ENCODE results near the gene NHLRC3.

NHLRC3 gene, protein sequence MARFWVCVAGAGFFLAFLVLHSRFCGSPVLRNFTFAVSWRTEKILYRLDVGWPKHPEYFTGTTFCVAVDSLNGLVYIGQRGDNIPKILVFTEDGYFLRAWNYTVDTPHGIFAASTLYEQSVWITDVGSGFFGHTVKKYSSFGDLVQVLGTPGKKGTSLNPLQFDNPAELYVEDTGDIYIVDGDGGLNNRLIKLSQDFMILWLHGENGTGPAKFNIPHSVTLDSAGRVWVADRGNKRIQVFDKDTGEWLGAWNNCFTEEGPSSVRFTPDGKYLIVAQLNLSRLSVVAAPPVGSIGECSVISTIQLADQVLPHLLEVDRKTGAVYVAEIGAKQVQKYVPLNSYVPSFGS

DNA sequence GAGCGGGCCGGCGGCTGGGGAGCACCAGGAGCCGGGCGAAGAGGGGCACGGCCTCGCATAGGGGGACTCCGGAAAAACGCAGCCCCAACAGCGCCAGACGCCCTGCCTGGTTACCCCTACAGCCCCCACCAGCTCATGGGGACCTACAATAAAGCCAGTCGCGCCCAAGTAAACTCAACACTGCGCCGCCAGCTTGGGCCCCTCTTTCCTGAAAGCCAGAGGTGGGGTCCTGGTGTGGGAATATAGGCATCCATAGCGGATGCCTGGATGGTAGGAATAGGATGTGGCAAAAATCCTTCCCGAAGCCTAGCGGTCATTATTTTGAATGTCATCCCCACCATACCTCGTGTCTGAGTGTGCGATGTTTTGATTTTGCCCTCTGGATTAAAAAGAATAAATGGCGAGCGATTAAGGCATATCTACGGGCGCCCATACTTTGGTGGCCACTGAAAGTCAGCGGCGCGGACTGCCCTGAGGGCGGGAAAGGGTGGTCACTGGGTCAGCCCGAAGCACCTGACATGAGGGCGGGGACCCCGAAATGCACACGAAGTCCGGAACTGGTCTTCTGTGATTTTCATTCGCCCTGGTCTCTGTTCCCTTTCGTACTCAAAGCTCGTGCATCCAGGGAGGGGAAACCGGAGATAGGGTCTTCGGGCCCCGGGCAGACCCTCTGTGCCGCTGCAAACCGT is at the start of gene NHLRC3, which contains the start of gene PROSER1:
Gene NHLRC3 (plus strand): TSS at position 577 of the 689 bp plus-strand sequence. CDS start 184 bp downstream, outside the sequence.
Gene PROSER1 (minus strand): TSS at position 210 of the 689 bp plus-strand sequence. CDS start 847 bp downstream, outside the sequence.
- Histone ChIP-seq H3K27ac (peak within 1 kb of the TSS; percentile 55 to 98 (median 88)), H3K4me3 (peak within 1 kb of the TSS; percentile 53 to 98 (median 92))

DNA sequence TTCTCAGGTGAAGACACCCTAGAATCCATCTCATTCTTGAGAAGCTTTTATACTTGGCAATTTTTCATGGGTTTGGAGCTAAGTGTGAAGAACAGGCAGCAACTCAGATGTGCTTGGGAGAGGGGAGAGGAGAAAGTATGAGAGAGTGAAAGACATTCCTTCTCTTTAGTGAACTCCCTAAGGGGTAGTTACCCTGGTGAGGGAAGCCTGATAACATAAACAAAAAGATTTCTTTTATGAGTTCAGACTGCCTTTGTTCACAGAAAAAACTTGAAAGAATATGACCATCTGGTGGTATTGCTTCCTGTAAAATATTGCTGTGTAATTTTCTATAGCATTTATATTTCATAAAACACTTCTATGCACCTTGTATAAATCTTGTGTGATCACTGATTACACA is 47.6 kb upstream of the NHLRC3 start, which contains the start of gene STOML3:
Gene STOML3 (minus strand): TSS at position 139 of the 400 bp plus-strand sequence. CDS start 110 bp downstream, at position 29.
- H3K4me3 ChIP-seq, result no peak within 1 kb of the TSS
- H3K27ac ChIP-seq, result no peak within 1 kb of the TSS

DNA sequence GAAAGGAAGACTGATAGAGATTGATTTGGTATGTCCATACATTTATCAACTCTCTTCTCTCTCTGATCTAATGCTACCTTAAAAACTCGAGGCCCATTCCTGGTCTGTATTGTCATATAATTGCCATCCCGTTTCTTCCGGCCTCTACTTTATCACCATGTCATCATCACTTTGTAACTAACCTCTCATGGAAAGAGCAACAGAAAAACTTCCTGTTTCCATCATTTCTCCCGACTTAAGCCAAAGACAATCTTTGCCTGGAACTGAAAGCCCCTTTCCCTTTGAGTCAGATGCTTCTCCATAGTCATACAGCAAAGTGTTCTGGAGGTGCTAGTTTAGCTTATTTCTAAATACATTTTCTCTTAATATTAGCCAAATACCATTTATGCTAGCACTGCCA is 44.9 kb upstream of the NHLRC3 start:
- no peak overlapping the region for H3K4me3 ChIP-seq
- H3K27ac ChIP-seq, result no peak overlapping the region

DNA sequence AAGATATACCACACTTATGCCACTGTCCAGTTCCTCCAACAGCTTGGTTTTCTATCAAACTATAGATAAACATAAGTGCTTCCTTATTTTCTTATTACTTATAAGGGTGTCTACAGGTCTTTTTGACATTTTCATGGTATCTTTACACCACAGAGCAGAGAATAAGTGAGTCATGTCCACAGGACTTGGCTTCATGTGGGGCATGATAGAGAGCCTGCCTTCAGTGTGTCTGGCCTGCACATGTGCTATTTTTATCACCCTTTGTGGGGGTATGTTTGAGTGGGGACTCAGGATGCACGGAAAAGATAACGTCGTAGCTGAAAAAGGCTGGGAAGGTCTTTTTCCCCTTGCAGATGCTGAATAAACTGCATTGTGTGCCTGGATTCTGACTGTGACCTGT is 39.5 kb upstream of the NHLRC3 start:
- Histone ChIP-seq H3K27ac (no peak overlapping the region), H3K4me3 (no peak overlapping the region)

DNA sequence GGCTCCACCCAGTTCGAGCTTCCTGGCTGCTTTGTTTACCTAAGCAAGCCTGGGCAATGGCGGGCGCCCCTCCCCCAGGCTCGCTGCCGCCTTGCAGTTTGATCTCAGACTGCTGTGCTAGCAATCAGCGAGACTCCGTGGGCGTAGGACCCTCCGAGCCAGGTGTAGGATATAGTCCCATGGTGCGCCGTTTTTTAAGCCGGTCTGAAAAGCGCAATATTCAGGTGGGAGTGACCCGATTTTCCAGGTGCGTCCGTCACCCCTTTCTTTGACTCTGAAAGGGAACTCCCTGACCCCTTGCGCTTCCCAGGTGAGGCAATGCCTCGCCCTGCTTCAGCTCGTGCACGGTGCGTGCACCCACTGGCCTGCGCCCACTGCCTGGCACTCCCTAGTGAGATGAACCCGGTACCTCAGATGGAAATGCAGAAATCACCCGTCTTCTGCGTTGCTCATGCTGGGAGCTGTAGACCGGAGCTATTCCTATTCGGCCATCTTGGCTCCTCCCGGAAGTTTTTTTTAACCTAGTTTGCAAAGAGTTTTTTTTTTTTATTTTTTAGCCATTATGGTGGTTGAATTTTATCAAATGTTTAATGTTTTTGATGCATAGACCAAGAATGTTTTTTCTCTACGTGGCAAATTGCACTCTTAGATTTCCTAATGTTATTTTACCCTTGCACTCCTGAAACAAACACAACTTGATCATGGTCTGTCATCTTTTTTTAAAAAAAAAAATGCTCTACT is 31.7 kb upstream of the NHLRC3 start:
- H3K27ac ChIP-seq, result peak overlapping the region in 2 of 21 experiments; percentile 35 to 52
- peak overlapping the region in 4 of 7 experiments; percentile 7 to 30 (median 16) for H3K4me3 ChIP-seq

DNA sequence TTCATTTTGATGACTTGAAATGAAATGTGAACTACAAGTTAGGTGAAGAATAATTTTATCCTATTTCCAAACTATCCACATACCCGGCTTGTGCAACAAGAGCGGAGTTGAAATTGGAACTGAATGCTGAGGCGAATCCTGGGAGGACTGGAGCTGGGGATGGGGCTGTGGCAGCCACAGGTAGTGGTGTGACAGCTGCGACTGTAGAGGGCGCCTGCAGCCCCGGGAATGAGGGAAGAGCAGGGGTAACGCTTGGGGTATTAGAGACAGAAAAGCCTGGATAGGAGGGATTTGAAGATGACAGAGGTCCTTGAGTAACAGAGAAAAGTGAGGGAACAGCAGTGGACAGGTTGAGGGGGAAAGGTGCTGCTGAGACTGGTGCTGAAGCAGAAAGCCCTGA is 25.6 kb upstream of the NHLRC3 start:
- Histone ChIP-seq H3K27ac (no peak overlapping the region), H3K4me3 (no peak overlapping the region)

DNA sequence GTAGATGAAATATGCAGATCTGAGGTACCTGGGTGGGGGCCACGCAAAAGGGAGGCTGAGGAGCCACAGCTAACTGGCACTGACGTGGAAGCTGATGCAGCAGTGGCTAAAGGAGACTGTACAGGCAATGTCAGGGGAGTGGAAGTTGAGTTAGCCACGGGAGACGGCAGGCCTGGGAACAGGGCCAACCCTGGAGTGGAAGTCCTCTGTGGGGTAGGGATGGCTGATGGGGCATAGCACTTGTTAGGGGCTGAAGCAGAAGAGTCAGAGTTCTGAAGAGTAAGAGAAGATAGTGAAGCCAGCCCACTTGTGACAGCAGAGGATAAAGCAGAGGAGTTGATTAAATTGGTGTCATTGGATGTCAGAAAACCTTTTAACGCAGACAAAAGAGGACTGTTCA is 24.8 kb upstream of the NHLRC3 start:
- Histone ChIP-seq H3K4me3 (no peak overlapping the region), H3K27ac (no peak overlapping the region)

DNA sequence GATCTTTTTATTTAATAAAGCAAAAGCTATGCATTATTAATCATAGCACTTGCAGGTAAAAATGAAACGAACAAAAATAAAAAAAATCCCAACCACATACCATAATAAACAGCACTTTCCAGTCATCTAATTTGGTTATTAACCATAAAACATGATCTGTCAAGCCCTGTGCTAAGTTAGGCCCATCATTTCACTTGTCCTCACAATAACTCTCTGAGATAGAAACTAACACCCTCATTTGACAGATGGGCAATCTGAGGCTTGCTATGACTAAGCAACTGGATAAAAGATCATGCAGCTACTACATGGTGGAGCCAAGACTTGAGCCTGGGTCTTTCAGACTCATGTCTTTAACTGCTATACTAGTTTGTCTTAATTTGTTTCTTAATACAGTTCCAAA is 22.2 kb upstream of the NHLRC3 start:
- Histone ChIP-seq H3K27ac (no peak overlapping the region), H3K4me3 (no peak overlapping the region)

DNA sequence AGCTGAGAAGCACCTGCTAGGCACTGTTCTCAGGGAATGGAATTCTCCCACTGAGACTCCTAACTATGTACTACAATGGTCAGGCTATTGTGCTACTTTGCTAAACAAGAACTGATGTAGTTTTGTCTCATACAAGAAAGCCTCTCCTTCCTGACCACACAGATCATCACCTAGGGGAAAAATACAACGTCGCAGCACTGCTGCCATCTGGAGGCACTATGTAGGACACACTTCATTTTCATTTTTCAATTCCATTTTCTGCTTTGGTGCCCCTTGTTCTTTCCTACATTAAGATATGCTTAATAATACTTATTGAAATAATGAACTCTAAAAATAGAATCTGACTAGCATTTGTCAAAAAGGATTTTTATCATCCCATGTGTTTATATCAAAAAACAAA is 21.5 kb upstream of the NHLRC3 start:
- Histone ChIP-seq H3K4me3 (no peak overlapping the region), H3K27ac (no peak overlapping the region)

DNA sequence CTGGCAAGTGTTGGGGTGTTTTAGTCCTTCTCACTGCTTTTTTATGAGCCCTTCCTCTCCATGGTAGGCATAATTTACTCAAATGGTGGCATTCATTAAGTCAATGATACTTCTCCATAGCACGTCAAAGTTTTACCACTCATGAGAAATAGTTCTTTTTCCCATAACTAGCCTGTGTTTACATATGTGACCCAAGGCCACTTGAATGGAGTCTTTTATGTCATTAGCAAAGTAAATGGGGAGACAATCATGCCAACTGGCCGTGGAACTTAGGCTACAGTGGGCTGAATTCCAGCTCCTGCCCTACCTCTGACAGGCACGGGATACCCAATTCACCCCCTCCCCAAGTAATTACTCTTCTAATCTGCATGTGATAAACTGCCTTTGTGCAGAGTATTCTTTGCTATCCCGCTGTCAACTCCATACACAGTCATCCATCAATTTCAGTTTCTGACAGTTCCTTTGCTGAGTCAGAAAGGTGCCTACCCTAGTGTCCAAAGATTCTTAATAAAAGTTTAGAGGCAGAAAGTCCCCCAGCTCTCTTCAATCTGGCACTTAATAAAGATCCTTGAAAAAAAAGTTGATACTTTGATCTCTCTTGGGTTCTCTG is 17.3 kb upstream of the NHLRC3 start:
- Histone ChIP-seq H3K4me3 (no peak overlapping the region), H3K27ac (no peak overlapping the region)

DNA sequence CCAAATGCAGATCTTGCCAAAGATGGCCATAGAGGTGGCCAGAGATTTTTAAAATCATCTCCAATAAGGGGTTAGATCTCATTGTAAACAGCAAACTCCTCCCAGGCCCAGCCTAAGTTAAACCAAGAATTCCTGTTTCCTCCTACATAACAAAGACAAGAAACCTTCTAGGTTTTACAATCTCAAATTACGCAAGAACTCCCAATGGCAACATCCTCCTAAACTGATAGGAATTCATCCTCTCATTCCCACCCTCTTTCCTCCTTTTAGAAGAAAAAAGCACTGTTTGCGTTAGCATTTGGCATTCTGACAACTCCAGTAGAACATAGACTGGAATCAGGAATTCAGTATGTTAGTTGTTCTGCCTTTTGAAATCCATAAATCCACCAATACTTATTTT is 14.9 kb upstream of the NHLRC3 start:
- H3K4me3 ChIP-seq, result no peak overlapping the region
- peak overlapping the region in 2 of 21 experiments; percentile 14 to 55 for H3K27ac ChIP-seq

DNA sequence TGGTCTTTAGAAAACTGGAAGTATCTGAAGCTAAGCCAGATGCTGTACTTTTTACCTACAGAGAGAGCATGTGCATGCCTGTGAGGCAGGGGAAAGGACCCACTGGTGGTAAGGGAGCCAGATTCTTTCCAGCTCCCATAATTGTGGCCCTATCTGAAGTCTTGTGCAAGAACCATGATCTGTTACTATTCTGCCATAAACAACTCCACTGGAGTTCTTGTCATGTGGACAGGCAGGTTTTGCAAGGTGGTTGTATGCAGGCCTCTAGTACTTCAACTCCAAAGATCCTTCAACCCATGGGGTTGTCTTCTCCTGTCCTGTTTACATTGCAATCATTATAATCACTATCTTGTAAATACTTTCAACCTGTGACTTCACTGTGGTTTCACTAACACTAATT is 14.5 kb upstream of the NHLRC3 start:
- H3K4me3 ChIP-seq, result no peak overlapping the region
- peak overlapping the region in 1 of 21 experiments; percentile 55 for H3K27ac ChIP-seq

DNA sequence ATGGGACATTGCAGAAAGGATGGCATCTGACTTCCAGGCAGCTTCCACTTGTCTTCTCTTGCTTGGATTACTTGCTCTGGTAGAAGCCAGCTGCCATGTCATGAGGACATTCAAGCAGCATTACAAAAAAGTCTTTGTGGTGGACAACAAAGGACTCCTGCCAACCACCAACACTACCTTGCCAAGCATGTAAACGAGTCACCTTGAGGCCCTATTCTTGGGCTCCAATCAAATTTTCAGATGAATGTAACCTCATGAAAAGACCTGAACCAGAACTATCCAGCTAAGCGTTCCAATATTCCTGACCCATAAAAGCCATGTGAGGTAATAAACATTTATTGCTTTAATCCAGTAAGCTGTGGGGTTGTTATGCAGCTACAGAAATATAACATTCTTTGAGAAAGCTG is 12.8 kb upstream of the NHLRC3 start:
- no peak overlapping the region for H3K4me3 ChIP-seq
- no peak overlapping the region for H3K27ac ChIP-seq

DNA sequence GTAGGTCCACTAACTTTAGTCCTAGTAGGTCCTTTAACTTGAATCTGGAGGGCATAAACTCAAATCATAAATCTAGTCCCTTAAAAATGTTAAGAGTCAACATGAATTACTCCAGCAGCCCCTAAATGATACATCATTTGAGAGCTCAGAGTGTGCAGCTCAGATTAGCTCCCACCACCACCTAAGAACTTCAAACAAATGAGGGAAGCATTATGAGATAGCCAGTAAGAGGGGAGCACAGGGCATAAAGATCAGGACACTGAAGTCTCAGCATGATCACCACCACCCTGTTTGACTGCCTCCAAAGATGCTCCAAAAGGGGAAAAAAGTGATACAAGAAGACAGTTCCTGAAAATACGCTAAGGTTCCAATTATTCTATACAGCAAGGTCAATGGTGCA is 6.1 kb upstream of the NHLRC3 start:
- no peak overlapping the region for H3K27ac ChIP-seq
- no peak overlapping the region for H3K4me3 ChIP-seq

DNA sequence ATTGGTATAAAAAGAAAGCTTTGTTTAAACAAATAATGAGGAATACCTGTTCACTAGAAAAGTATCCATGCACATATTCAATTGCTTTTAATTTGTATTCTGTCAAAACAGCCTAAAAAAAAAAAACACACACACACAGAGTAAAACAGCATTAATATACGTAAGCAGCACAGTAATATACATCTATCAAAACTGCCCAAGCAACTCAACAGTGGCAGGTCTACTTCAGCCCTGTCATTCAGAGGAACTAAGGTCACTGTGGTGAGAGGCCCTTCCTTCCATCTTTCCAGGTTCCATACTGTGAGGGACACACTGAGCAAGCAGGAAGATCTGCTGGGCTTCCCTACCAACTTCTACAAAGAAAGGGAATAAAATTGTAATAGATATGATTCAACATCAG is 4.2 kb upstream of the NHLRC3 start:
- H3K4me3 ChIP-seq, result no peak overlapping the region
- no peak overlapping the region for H3K27ac ChIP-seq

DNA sequence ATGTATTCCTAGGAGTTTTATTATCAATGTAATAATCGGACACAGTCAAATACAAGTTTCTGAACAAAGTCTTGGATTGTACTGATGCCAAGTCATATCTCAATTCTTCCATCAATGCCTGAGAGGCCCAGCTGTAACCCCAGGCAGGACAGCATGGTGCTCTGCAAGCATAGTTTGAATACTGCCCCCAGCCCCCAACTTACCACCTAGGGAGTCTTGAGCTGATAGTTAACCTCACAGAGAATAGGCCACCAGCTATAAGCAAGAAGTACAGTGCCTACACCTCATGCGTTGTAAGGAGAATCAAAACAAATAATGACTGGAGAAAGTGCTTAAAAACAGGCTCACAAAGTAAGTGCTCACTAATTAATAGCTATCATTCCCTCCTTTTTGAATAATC is 3.1 kb upstream of the NHLRC3 start:
- Histone ChIP-seq H3K4me3 (peak overlapping the region in 2 of 7 experiments; percentile 92 to 93), H3K27ac (no peak overlapping the region)

DNA sequence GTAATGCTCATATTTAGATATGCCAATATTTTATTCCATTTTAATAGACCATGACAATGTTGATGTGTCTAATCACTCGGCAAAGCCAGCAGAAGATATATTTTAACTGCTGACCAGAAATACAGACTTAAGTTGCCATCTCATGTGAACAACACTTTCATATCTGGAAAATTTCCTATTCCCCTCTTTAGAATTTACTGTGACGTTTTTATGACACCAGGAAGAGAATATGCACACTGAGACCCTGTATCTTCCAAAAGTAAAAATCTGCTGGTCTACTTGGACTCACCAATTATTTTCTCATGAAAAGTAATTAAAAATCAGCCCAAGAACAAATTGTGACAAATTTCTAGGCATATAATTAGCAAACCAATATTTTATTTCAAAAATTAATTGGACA is 2.5 kb upstream of the NHLRC3 start:
- Histone ChIP-seq H3K27ac (peak overlapping the region in 2 of 21 experiments; percentile 88 to 92), H3K4me3 (peak overlapping the region in 6 of 7 experiments; percentile 53 to 95 (median 91))

DNA sequence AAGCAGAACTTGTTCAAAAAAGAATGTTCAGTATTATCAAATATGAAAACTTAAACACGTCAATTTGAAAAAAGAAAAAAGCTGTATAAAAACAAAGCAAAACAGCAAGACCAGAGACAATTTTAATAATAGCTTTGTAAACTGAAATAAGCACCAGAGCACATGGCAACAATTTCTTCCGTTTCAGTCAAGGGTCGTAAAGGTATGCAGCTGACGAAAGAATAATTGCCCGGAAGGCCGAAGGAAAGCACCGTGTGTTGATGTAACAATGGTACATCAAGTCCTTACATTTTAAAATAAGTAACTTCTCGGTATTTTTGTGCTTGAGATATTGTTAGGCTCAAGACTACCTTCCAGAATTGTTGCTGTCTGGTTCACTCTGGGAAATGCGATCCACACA is 2.0 kb upstream of the NHLRC3 start:
- Histone ChIP-seq H3K27ac (peak overlapping the region in 4 of 21 experiments; percentile 3 to 95 (median 90)), H3K4me3 (peak overlapping the region; percentile 53 to 98 (median 92))

DNA sequence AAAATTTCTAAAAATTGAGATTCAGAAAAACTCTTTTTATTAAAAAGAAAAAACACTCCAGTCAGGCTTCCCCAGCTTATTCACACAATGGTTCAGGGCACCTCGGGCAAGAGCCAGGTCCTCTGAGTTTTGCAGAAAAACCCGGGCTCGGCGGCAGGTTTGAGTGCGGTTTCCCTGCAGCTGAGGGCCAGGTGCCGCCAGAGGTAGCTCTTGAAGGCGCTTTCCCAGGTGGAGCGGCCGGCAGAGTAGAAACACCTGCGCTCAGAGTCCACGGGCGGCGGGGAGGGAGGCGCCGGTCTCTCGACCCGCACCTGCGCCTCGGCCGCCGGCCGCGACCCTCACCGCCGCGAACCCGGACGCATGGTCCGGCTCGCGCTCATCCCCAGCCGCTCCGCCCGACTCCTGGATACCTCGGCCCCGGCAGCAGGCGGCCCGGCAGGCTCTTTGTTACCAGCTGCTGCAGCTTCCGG is 811 bp upstream of the NHLRC3 start:
- peak overlapping the region; percentile 55 to 98 (median 88) for H3K27ac ChIP-seq
- peak overlapping the region; percentile 53 to 98 (median 92) for H3K4me3 ChIP-seq

Measured in skin epidermis (tissue), 12 donors.